Measurements from ENCODE around the gene IL6R.

Gene IL6R

DNA sequence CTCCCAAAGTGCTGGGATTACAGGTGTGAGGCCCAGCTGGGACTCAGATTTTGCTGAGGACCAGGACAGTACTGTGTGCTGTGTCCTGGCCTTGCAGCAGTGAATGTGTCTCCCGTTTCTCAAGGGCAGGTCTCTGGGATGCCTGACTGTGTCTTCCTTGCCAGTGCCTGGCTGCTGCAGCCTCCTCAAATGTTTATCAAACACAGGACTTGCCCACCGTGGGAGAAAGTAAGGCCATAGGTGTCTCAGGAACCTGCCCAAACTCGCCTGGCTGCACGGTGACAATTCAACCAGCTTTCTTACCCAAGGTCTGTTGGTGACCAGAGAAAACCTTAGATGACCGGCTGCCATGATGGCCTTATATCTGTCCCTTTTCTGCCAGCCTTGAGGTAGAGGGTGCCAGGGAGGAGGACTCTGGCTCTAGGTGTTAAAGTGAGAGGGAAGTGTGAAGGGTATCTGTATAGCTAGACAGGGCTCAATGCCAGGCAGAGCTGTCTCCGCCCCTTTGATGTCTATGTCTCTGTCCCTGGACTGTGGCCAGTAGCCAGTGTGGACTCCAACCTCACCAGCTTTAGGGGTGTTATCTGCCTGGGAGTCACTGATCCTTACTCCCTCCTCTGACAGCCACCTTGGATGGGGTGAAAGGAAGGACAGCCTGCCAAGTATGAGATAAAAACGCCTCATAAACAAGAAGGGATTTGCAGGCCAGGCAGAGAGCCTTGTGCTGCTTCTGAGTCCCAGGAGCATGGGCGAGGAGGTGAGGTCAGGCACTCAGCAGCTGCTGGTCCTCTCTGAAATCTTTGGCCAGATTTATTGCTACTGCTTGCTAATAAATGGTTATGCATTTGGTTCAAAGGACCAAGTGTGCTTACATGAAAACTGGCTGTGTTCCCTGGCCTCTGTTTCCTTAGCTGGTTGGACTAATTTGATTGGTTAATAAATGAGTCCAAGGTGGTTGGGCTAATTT is 22.3 kb downstream of the IL6R start:
- DNase-seq, result no peak

- DNase-seq, result no peak
These were observed 24.0 kb downstream of the IL6R start for GRCh38 chr1:154429118-154429517.

- no peak for DNase-seq
These were observed 24.9 kb downstream of the IL6R start for GRCh38 chr1:154429841-154430611.

GRCh38 chr1:154430903-154431302 is 25.8 kb downstream of the IL6R start:
- no peak for DNase-seq

DNA sequence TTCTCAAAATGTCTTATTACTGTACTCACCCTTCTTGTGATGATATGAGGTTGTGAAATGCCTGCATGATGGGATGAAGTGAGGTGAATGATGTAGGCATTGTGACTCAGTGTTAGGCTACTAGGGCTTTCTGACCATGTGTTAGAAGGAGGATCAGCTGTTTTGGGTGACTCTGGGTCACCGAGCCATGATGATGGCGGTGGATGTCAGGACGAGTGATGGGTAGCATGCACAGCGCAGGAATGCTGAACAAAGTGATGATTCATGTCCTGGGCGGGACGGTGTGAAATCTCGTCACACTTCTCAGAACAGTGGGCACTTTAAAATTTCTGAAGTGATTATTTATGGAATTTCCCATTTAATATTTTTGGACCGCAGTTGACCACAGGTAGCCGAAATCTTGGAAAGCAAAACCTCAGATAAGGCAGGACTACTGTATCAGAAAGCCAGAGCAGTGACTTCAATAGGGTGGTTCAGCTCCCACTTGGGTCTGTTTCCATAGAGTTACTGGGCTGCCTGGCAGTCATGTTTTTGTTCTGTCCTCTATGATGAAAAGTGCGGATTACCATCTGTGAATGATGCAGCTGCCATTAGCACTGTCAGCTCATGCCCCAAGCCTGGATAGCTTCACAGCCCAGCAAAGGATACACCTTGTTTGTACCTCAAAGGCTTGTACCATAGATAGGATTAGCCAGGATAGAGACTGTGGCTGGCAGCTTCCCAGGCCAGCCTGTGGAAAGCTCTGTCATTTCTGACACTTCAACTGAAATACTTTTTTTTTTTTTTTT is 26.6 kb downstream of the IL6R start:
- peak; percentile 76 for DNase-seq

GRCh38 chr1:154433161-154433764 is 28.1 kb downstream of the IL6R start:
- peak; percentile 36 for DNase-seq

- DNase-seq, result no peak
These were observed 29.4 kb downstream of the IL6R start for GRCh38 chr1:154434346-154435085.

- no peak for DNase-seq
These were observed 30.6 kb downstream of the IL6R start for GRCh38 chr1:154435599-154436200.

DNA sequence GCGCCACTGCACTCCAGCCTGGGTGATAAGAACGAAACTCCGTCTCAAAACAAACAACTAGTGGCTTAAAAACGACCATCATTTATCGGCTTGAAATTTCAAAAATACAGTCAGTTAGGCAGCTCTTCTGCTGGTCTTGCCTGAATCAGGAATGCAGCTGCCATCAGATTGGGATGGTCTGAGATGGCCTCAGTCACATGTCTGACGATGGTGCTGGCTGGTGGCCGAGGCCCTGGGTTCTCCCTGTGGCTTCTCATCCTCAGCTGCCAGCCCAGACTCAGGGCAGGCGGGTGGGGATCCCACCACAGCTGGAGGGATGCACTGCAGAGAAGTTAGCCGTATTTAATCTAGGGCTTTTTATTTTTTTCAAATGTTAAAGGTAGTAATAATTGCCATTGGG is 31.3 kb downstream of the IL6R start:
- DNase-seq, result no peak

DNA sequence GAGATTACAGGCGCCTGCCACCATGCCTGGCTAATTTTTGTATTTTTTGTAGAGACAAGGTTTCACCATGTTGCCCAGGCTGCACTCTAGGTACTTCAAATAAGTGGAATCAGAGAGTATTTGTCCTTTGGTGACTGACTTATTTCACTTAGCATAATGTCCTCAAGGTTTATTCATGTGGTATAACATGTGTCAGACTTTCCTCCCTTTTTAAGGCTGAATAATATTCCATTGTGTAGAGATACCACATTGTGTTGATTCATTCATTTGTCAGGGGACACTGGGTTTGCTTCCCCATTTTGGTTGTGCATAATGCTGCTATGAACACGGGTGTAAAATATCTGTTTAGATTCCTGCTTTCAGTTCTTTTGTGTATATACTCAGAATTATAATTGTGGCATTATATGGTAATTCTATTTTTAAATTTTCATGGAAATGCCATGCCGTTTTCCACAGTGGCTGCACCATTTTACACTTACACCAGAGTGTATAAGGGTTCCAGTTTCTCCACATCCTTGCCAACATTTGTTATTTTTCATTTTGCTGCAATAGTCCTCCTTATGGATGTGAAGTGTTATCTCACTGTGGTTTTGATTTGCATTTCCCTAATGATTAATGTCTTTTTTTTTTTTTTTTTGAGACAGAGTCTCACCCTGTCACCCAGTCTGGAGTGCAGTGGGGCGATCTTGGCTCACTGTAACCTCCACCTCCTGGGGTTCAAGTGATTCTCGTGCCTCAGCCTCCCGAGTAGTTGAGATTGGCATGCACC is 35.1 kb downstream of the IL6R start:
- no peak for DNase-seq

DNA sequence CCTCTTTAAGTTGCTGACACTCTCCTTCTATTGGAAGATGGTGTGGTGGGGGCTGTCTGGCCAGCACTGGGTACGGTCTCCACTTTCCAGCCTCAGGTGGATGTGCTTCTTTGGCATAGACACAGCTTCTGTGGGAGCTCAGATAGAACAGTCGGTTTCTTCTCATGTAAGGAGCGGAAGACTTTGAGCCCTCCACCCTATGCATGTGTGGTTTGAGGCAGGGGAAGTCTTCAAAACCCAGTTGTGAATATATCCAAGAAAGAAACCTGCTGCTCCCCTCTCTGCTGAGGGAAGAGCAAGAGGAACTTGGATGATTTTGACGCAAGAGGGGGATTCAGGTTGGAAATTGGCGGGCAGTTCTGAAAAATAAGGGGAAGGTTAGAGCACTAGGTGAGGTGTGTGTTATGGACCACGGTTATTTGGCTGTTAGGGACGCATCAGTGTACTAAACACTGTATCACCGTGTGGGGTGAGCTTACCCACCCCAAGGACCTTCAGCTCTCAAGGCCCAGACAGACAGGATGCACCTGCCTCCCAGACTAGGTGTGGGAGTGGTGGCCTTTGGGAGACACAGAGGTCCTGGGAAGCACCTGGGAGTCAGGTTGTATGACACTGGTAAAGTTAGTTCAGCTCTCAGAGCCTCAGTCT is 36.2 kb downstream of the IL6R start:
- DNase-seq, result no peak

DNA sequence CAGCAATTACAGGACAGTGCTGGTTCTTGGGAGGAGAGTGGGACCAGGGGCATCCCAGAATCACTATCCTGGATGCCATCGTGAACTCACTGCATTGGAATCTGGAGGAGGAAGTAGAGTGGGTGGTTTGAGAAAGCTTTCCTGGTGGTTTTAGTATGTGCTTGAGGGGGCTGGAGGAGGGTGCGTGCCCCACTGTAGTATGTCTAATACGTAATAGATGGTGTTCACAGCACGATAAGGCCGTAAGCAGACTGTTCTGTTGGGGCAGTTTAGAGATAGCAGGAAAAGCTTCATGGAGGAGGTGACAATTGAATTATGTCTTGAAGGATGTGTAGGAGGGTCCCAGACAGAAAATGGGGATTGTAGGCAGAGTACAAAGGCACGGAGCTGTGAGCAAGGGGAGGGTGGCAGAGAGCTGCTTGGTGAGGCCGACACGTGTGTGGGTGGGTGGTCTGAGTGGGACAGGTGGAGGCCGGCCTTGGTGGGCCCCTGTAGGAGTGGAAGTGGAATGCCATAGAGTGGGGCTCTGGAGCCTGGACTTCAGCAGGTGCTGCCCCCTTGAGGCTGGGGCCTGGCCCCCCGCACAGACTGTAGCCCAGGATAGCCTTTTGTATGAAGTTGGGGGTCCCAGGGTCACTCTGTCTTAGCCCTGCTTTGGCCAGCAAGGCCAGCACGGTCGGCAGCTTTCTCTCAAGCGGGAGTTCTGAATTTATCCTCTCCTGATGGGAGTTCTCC is 37.0 kb downstream of the IL6R start:
- DNase-seq, result no peak

DNA sequence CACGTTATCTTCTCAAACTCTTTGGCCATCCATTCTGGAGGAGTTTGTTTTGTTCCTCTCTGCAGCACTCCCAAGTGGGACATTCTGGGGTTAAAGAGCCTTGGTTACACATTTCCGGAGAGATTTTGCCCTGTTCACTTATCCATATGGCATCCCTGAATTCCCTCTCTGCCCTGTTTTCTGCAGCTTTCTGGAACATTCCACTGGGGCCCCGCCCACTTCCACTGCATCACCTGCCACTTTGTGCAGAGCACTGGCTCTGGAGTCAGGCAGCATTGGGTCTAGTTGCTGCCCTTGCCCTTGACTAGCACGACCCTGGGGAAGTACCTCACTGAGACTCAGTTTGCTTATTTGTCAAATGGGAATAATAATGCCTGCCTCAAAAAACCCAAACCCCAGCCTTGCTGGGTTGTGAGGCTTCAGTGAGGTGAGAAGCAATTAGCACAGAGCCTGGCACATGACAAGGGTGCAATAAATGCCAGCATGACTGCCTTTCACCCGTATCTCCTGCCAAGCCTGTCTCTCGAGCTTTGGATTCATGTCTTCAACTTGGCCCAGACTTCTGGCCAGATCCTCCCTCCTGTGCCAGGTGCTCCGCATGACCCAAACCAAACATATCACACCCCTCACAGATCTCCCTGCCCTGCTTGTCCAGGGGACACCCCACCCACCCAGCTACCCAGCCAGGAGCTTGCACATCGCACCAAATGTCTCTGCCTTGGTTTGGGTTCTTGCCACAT is 38.3 kb downstream of the IL6R start:
- DNase-seq, result no peak

- DNase-seq, result peak; percentile 92
These were observed 39.9 kb downstream of the IL6R start for GRCh38 chr1:154445040-154445472.

GRCh38 chr1:154446292-154446691 is 41.1 kb downstream of the IL6R start:
- DNase-seq, result no peak

DNA sequence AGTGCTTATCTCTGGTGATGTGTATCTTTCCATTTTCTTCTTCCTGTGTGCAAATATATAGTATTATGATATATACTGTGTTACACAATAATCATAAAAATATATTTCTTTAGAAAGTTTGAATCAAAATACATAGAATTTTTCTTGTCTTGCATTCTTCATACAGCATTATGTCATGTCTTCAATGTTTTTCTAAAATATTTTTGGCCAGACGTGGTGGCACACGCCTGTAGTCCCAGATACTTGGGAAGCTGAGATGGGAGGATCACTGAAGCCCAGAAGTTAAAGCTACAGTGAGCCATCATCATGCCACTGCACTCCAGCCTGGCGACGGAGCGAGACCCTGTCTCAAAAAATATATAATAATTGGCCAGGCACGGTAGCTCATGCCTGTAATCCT is 41.6 kb downstream of the IL6R start:
- DNase-seq, result no peak

GRCh38 chr1:154448331-154448811 is 43.2 kb downstream of the IL6R start:
- DNase-seq, result no peak

DNA sequence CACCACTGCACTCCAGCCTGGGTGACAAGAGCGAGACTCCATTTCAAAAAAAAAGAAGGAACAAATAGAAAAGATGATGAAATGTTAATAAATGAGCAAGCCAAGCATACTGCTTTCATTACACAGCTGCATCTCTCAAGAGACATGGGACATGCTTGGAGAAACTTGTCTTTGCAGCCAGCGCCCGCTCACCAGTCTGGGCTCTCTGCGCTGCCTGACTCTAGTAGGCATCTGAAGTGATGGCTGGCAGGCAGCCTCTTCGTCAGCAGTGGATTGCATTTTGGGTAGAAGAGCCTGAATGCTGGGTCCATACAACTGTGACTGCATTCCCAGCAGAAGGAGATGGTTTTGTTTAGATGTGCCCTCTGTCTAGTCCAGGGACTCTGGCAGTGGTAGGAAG is 48.0 kb downstream of the IL6R start:
- no peak for DNase-seq

All from activated CD4-positive, alpha-beta T cell treated with anti-CD3 and anti-CD28 coated beads, Interleukin-2, Interleukin-6, amounts not matched to agents 100 ng/mL and 50 ng/mL, durations not matched to agents 16 hours and 8 hours (primary cell).